A673 (cell line): ENCODE measurements around the gene CNNM1. TPM values are rescaled to one million over a fixed set of nuclear protein-coding genes. Genes with fewer than 3 reads are reported as not detected.

Source experiments
- BruUV-seq: library from RNA; stranded (reverse); fragments of 400-500 nt; replicated peaks from 2 replicates; lab custom pipeline; 2021; lab: Mats Ljungman, UMichigan
- CTCF ChIA-PET: fragments of 300-600 bp; sonication (Branson Sonifier 250); formaldehyde crosslinking; loops from one replicate; lab custom pipeline; 2022; ENCODE audit warnings: antibody characterized with exemption; lab: Charles Lee
- POLR2A ChIA-PET: fragments of 300-600 bp; sonication (Branson Sonifier 250); formaldehyde crosslinking; loops from one replicate; lab custom pipeline; 2022; ENCODE audit warnings: antibody characterized with exemption; ENCODE audit not compliant: low non-redundant PET; lab: Charles Lee
- DNase-seq: peaks from one replicate; pipeline ENCODE4 v3.0.0-alpha.2; 2015; ENCODE audit warnings: low spot score
- H3K27ac ChIP-seq: fragments of 200-600 bp; sonication (generic); 2 replicates; pipeline ENCODE4 v1.5.1; 2016; ENCODE audit warnings: mixed run types, low read depth, mild to moderate bottlenecking, mixed read lengths, antibody characterized with exemption, low read length; ENCODE audit not compliant: poor library complexity, severe bottlenecking
- H3K27me3 ChIP-seq: fragments of 200-600 bp; sonication (generic); replicated peaks from 2 replicates; pipeline ENCODE4 v1.6.1; 2017; ENCODE audit warnings: mixed run types, low read depth, mild to moderate bottlenecking, mixed read lengths, antibody characterized with exemption, low read length; ENCODE audit not compliant: insufficient read depth, poor library complexity
- H3K36me3 ChIP-seq: fragments of 200-600 bp; sonication (generic); 2 replicates; pipeline ENCODE4 v1.6.1; 2016; ENCODE audit warnings: mixed run types, mild to moderate bottlenecking, mixed read lengths, antibody characterized with exemption, low read length; ENCODE audit not compliant: insufficient read depth, poor library complexity, severe bottlenecking
- H3K4me1 ChIP-seq: fragments of 200-600 bp; sonication (generic); 2 replicates; pipeline ENCODE4 v1.6.1; 2017; ENCODE audit warnings: mixed run types, mild to moderate bottlenecking, mixed read lengths, antibody characterized with exemption, low read length; ENCODE audit not compliant: insufficient read depth, poor library complexity, severe bottlenecking
- H3K4me3 ChIP-seq: fragments of 200-600 bp; sonication (generic); 2 replicates; pipeline ENCODE4 v1.5.1; 2016; ENCODE audit warnings: low read depth, mixed run types, mild to moderate bottlenecking, mixed read lengths, low read length; ENCODE audit not compliant: poor library complexity, severe bottlenecking
- H3K9me3 ChIP-seq: fragments of 200-600 bp; sonication (generic); 2 replicates; pipeline ENCODE4 v1.6.1; 2016; ENCODE audit warnings: mixed run types, low read depth, mild to moderate bottlenecking, mixed read lengths, antibody characterized with exemption, low read length; ENCODE audit not compliant: poor library complexity, severe bottlenecking
- CTCF ChIP-seq: fragments of 300-800, 200-600 bp; sonication (generic); conservative IDR thresholded peaks from 2 replicates; pipeline ENCODE4 v1.5.1; 2017; ENCODE audit warnings: low read depth, mild to moderate bottlenecking, antibody characterized with exemption, low read length, moderate library complexity, mixed read lengths
- EZH2 ChIP-seq: fragments of 200-600 bp; sonication (generic); IDR thresholded peaks from 2 replicates; pipeline ENCODE4 v1.6.1; 2017; ENCODE audit warnings: borderline replicate concordance, low read depth, mild to moderate bottlenecking, mixed read lengths, antibody characterized with exemption, low read length; ENCODE audit not compliant: poor library complexity, severe bottlenecking
- intact Hi-C: fragments of 100-400 bp; cut with micrococcal nuclease; formaldehyde crosslinking; loops from one replicate; pipeline ENCODE4 v1.10.0; 2022; ENCODE audit not compliant: unreplicated experiment
- total RNA-seq: library from RNA; stranded (reverse); gene quantifications from 2 replicates; pipeline ENCODE4 v1.2.3, GENCODE V29; 2021

The CNNM1 gene
- total RNA-seq, 1 experiment from 2014 or later = 0.73 TPM

- Histone ChIP-seq H3K36me3 (peaks cover 22% of the 10 kb centered on the region), H3K27ac (no peak overlapping the region), H3K27me3 (no peaks in the 10 kb centered on the region), H3K9me3 (no peaks in the 10 kb centered on the region), H3K4me1 (no peaks in the 10 kb centered on the region), H3K4me3 (no peak overlapping the region)
- intact Hi-C loops = no loop called here
- no peak for DNase-seq
- TF ChIP-seq CTCF = no peak
- ChIA-PET POLR2A (no interaction called here), CTCF (no interaction called here)
- no TSS peak for BruUV-seq
These were observed 65.7 kb downstream of the CNNM1 start for GRCh38 chr10:99394761-99395386.

- TF ChIP-seq CTCF (no peak), EZH2 (no peak)
- no peaks in the 10 kb centered on the region for H3K27me3 ChIP-seq
- H3K36me3 ChIP-seq = peaks cover 27% of the 10 kb centered on the region
- ChIA-PET POLR2A (no interaction called here), CTCF (no interaction called here)
- BruUV-seq = no TSS peak
- intact Hi-C loops = no loop called here
- H3K27ac ChIP-seq = no peak overlapping the region
- no peak overlapping the region for H3K4me3 ChIP-seq
- DNase-seq = no peak
- no peaks in the 10 kb centered on the region for H3K9me3 ChIP-seq
- H3K4me1 ChIP-seq = no peaks in the 10 kb centered on the region
These were observed 66.7 kb downstream of the CNNM1 start for GRCh38 chr10:99395750-99396445.

GRCh38 chr10:99396471-99396870, 67.3 kb downstream of the CNNM1 start:
- ChIA-PET POLR2A (no interaction called here), CTCF (no interaction called here)
- DNase-seq = no peak
- no TSS peak for BruUV-seq
- Histone ChIP-seq H3K27me3 (no peaks in the 10 kb centered on the region), H3K4me1 (no peaks in the 10 kb centered on the region), H3K4me3 (no peak overlapping the region), H3K36me3 (peaks cover 31% of the 10 kb centered on the region), H3K9me3 (no peaks in the 10 kb centered on the region), H3K27ac (no peak overlapping the region)
- intact Hi-C loops = no loop called here
- no peak for TF ChIP-seq EZH2
- TF ChIP-seq CTCF = no peak
